ENCODE results near the gene CKAP2L.

The CKAP2L gene

GRCh38 chr2:112776113-112776512, 11.7 kb upstream of the CKAP2L start (continued):
- TF ChIP-seq TSHZ2 (CRISPR knock-in tag; IDR thresholded peaks at IDR 0.05), result no peak
- no peak for TF ChIP-seq CREB5 (CRISPR knock-in tag; IDR thresholded peaks at IDR 0.05; ENCODE audit: low read depth)
- TF ChIP-seq ZNF70 (CRISPR knock-in tag; IDR thresholded peaks at IDR 0.05), result no peak

- no peak for ATAC-seq
Observed at GRCh38 chr2:112774536-112775285, 10.3 kb upstream of the CKAP2L start.

More at GRCh38 chr2:112774536-112775285, 10.3 kb upstream of the CKAP2L start:
- no peak for TF ChIP-seq ZFP30 (CRISPR knock-in tag; IDR thresholded peaks at IDR 0.05)
- no peak for TF ChIP-seq ZNF70 (CRISPR knock-in tag; IDR thresholded peaks at IDR 0.05)
- no peak for TF ChIP-seq SNAI2 (CRISPR knock-in tag; IDR thresholded peaks at IDR 0.05)
- no peak for TF ChIP-seq GLIS3 (CRISPR knock-in tag; IDR thresholded peaks at IDR 0.05)
- no peak for TF ChIP-seq POU6F1 (CRISPR knock-in tag; IDR thresholded peaks at IDR 0.05; ENCODE audit: borderline replicate concordance, low read depth)
- TF ChIP-seq ARNTL (CRISPR knock-in tag; IDR thresholded peaks at IDR 0.05; ENCODE audit: borderline replicate concordance, low read depth), result no peak
- no peak for TF ChIP-seq PATZ1 (CRISPR knock-in tag; IDR thresholded peaks at IDR 0.05; ENCODE audit: borderline replicate concordance)
- TF ChIP-seq TSHZ2 (CRISPR knock-in tag; IDR thresholded peaks at IDR 0.05), result no peak
- no peak for TF ChIP-seq ESRRG (CRISPR knock-in tag; IDR thresholded peaks at IDR 0.05)
- no peak for TF ChIP-seq ZC3H10 (CRISPR knock-in tag; IDR thresholded peaks at IDR 0.05)
- TF ChIP-seq CSDC2 (CRISPR knock-in tag; IDR thresholded peaks at IDR 0.05), result no peak
- TF ChIP-seq ISL1 (CRISPR knock-in tag; IDR thresholded peaks at IDR 0.05), result no peak
- TF ChIP-seq OSR1 (CRISPR knock-in tag; IDR thresholded peaks at IDR 0.05), result no peak
- TF ChIP-seq ZFP3 (CRISPR knock-in tag; IDR thresholded peaks at IDR 0.05), result no peak
- no peak for TF ChIP-seq PPARA (CRISPR knock-in tag; IDR thresholded peaks at IDR 0.05; ENCODE audit: borderline replicate concordance)
